Stimulated activated effector memory CD8-positive, alpha-beta T cell treated with anti-CD3 and anti-CD28 coated beads, Interleukin-12 subunit alpha, Interleukin-12 subunit beta, amount 100 ng/mL, for 72 hours (primary cell): ENCODE measurements around the gene PREX1.

Source experiments
- ATAC-seq: fragments of 150-1000 bp; cut with Tn5 transposase; 2 replicates; pipeline ENCODE4 v1.10.0; 2021
- DNase-seq, 2 donors: peaks; one replicate each; pipeline ENCODE4 v3.0.0; 2021 to 2022; ENCODE audit warnings: low spot score in 2 of 2
- H3K27ac Mint-ChIP-seq: one replicate; pipeline ENCODE4 v1.8.0; 2022; ENCODE audit warnings: mild to moderate bottlenecking, mixed read lengths
- H3K36me3 Mint-ChIP-seq: one replicate; pipeline ENCODE4 v1.8.0; 2022; ENCODE audit warnings: mild to moderate bottlenecking, mixed read lengths
- H3K4me1 Mint-ChIP-seq: one replicate; pipeline ENCODE4 v1.8.0; 2022; ENCODE audit warnings: mixed read lengths
- H3K4me3 Mint-ChIP-seq: one replicate; pipeline ENCODE4 v1.8.0; 2022; ENCODE audit warnings: mild to moderate bottlenecking, mixed read lengths
- H3K9me3 Mint-ChIP-seq: one replicate; pipeline ENCODE4 v1.8.0; 2022; ENCODE audit warnings: mixed read lengths

PREX1 gene

GRCh38 chr20:48581167-48581566 lies 246.6 kb downstream of the PREX1 start:
- Mint-ChIP-seq H3K27ac (no peak overlapping the region), H3K36me3 (no peaks in the 10 kb centered on the region), H3K9me3 (no peaks in the 10 kb centered on the region), H3K4me1 (no peaks in the 10 kb centered on the region), H3K4me3 (no peak overlapping the region)
- no peak for ATAC-seq
- no peak for DNase-seq

- DNase-seq (no peak), ATAC-seq (no peak)
- H3K27ac Mint-ChIP-seq, result no peak overlapping the region
- no peaks in the 10 kb centered on the region for H3K4me1 Mint-ChIP-seq
- no peak overlapping the region for H3K4me3 Mint-ChIP-seq
- H3K36me3 Mint-ChIP-seq, result no peaks in the 10 kb centered on the region
- no peaks in the 10 kb centered on the region for H3K9me3 Mint-ChIP-seq
Observed at GRCh38 chr20:48578397-48579098, 249.3 kb downstream of the PREX1 start.

- H3K4me3 Mint-ChIP-seq, result no peak overlapping the region
- ATAC-seq (no peak), DNase-seq (no peak)
- no peaks in the 10 kb centered on the region for H3K9me3 Mint-ChIP-seq
- no peaks in the 10 kb centered on the region for H3K4me1 Mint-ChIP-seq
- H3K36me3 Mint-ChIP-seq, result no peaks in the 10 kb centered on the region
- no peak overlapping the region for H3K27ac Mint-ChIP-seq
Observed at GRCh38 chr20:48577557-48577956, 250.2 kb downstream of the PREX1 start.

GRCh38 chr20:48574383-48574782 lies 253.4 kb downstream of the PREX1 start:
- DNase-seq (no peak), ATAC-seq (no peak)
- Mint-ChIP-seq H3K4me1 (no peaks in the 10 kb centered on the region), H3K27ac (no peak overlapping the region), H3K4me3 (no peak overlapping the region), H3K36me3 (no peaks in the 10 kb centered on the region), H3K9me3 (no peaks in the 10 kb centered on the region)
